A549 (cell line): Measurements from ENCODE around the gene PTRH1. TPM values are rescaled to one million over a fixed set of nuclear protein-coding genes. Genes with fewer than 3 reads are reported as not detected.

ENCODE experiments used
- ATAC-seq, 2 experiments: fragments of 200-7000 bp in 1 of 2; fragments of >200 bp in 1 of 2; cut with Nextera tagmentation in 1 of 2; cut with Tn5 transposase in 1 of 2; 3 replicates each; pipeline versions ENCODE4 v1.8.0 to v1.9.1; 2018 to 2020; ENCODE audit warnings: mild to moderate bottlenecking in 1 of 2, moderate library complexity in 1 of 2
- CTCF ChIA-PET: fragments of 300-600 bp; sonication (Branson Sonifier 250); formaldehyde crosslinking; extraction: SDS; loops from one replicate; lab custom pipeline; 2021; ENCODE audit warnings: antibody characterized with exemption, inconsistent platforms; lab: Yijun Ruan, JAX
- POLR2A ChIA-PET: fragments of 350-600 bp; formaldehyde crosslinking; extraction: SDS; loops from one replicate; lab custom pipeline; 2021; ENCODE audit warnings: antibody characterized with exemption, inconsistent platforms; lab: Yijun Ruan, JAX
- DNase-seq, 2 experiments: peaks; one replicate each; pipeline versions ENCODE4 v3.0.0 to v3.0.0-alpha.2; 2011 to 2016; ENCODE audit warnings: low read depth in 1 of 2, low spot score in 1 of 2
- FAIRE-seq: peaks from 2 replicates; lab custom pipeline; 2011; peaks lifted over from hg19 to GRCh38; lab: Jason Lieb, UNC
- H3K27ac ChIP-seq, 2 experiments: fragments of >200 bp; sonication (Bioruptor Twin); formaldehyde crosslinking; 3 replicates each; pipeline ENCODE4 v1.5.1; 2016 to 2017
- H3K4me1 ChIP-seq: fragments of >200 bp; sonication (Bioruptor Twin); formaldehyde crosslinking; 3 replicates; pipeline ENCODE4 v1.6.1; 2016
- H3K4me2 ChIP-seq: fragments of >200 bp; sonication (Bioruptor Twin); formaldehyde crosslinking; 3 replicates; pipeline ENCODE4 v1.6.1; 2016
- H3K4me3 ChIP-seq: fragments of >200 bp; sonication (Bioruptor Twin); formaldehyde crosslinking; 3 replicates; pipeline ENCODE4 v1.5.1; 2016
- H3K9me3 ChIP-seq: fragments of >200 bp; sonication (Bioruptor Twin); formaldehyde crosslinking; 3 replicates; pipeline ENCODE4 v1.6.1; 2016
- CBX8 ChIP-seq: fragments of 200-600 bp; sonication (generic); IDR thresholded peaks from 2 replicates; pipeline ENCODE4 v1.6.1; 2016
- CEBPB ChIP-seq, 2 experiments: fragments of >200 bp in 1 of 2; sonication (Bioruptor Twin) in 1 of 2; formaldehyde crosslinking in 1 of 2; IDR thresholded peaks; 2 replicates each; pipeline ENCODE4 v1.6.1; 2012 to 2016
- CHD4 ChIP-seq: fragments of 200-600 bp; sonication (generic); IDR thresholded peaks from 2 replicates; pipeline ENCODE4 v1.6.1; 2016; ENCODE audit warnings: antibody characterized with exemption, mild to moderate bottlenecking, borderline replicate concordance
- EHMT2 ChIP-seq: fragments of 200-600 bp; sonication (generic); IDR thresholded peaks from 2 replicates; pipeline ENCODE4 v1.6.1; 2016; ENCODE audit warnings: antibody characterized with exemption, low read depth, mild to moderate bottlenecking, moderate library complexity
- EP300 ChIP-seq, 2 experiments: fragments of >200 bp; sonication (Bioruptor Twin); formaldehyde crosslinking; IDR thresholded peaks; 2 replicates in 1 of 2; 3 replicates in 1 of 2; pipeline ENCODE4 v1.6.1; 2016 to 2017
- FOSB ChIP-seq: fragments of 250-450 bp; sonication (Bioruptor Pico); IDR thresholded peaks from 2 replicates; pipeline ENCODE4 v1.5.0; 2020; ENCODE audit warnings: mild to moderate bottlenecking, moderate library complexity
- FOSL2 ChIP-seq, 2 experiments: fragments of 450-650 bp in 1 of 2; fragments of >200 bp in 1 of 2; sonication (Bioruptor Twin) in 1 of 2; formaldehyde crosslinking; IDR thresholded peaks; 2 replicates each; pipeline versions ENCODE4 v1.5.0 to v1.6.1; 2016 to 2020; ENCODE audit warnings: mild to moderate bottlenecking in 1 of 2, moderate library complexity in 1 of 2
- HOXA7 ChIP-seq: fragments of 250-450 bp; sonication (Bioruptor Pico); IDR thresholded peaks from 2 replicates; pipeline ENCODE4 v1.5.0; 2020; ENCODE audit warnings: mild to moderate bottlenecking, moderate library complexity
- KDM1A ChIP-seq: fragments of 200-600 bp; sonication (generic); IDR thresholded peaks from 2 replicates; pipeline ENCODE4 v1.6.1; 2016; ENCODE audit warnings: low read depth, mild to moderate bottlenecking
- KDM5A ChIP-seq: fragments of 200-600 bp; sonication (generic); IDR thresholded peaks from 2 replicates; pipeline ENCODE4 v1.6.1; 2016; ENCODE audit warnings: antibody characterized with exemption, mild to moderate bottlenecking
- MAFK ChIP-seq: fragments of 450-650 bp; IDR thresholded peaks from 2 replicates; pipeline ENCODE4 v1.6.1; 2014; ENCODE audit not compliant: partially characterized antibody
- MAZ ChIP-seq: fragments of 150-350 bp; IDR thresholded peaks from 2 replicates; pipeline ENCODE4 v1.6.1; 2014; ENCODE audit warnings: antibody characterized with exemption, low read depth, low read length, borderline replicate concordance
- NFE2L2 ChIP-seq: fragments of 150-350 bp; conservative IDR thresholded peaks from 2 replicates; pipeline ENCODE4 v1.6.1; 2014; ENCODE audit warnings: low read length
- NR3C1 ChIP-seq: fragments of >200 bp; sonication (Bioruptor Twin); formaldehyde crosslinking; IDR thresholded peaks from 3 replicates; pipeline ENCODE4 v1.6.1; 2017
- PHF8 ChIP-seq: fragments of 200-600 bp; sonication (generic); IDR thresholded peaks from 2 replicates; pipeline ENCODE4 v1.6.1; 2016; ENCODE audit warnings: low read depth, mild to moderate bottlenecking, antibody characterized with exemption, moderate library complexity, borderline replicate concordance
- RCOR1 ChIP-seq: fragments of 150-350 bp; IDR thresholded peaks from 2 replicates; pipeline ENCODE4 v1.6.1; 2014; ENCODE audit warnings: antibody characterized with exemption, low read length, low read depth
- RFX5 ChIP-seq: fragments of 450-650 bp; IDR thresholded peaks from 2 replicates; pipeline ENCODE4 v1.7.1; 2014; ENCODE audit warnings: antibody characterized with exemption, mild to moderate bottlenecking, moderate library complexity
- RNF2 ChIP-seq: fragments of 200-600 bp; sonication (generic); IDR thresholded peaks from 2 replicates; pipeline ENCODE4 v1.6.1; 2016; ENCODE audit warnings: low read depth, mild to moderate bottlenecking, antibody characterized with exemption, moderate library complexity, borderline replicate concordance
- TFCP2L1 ChIP-seq: fragments of 250-450 bp; sonication (Bioruptor Pico); IDR thresholded peaks from 2 replicates; pipeline ENCODE4 v1.5.0; 2021; ENCODE audit warnings: mild to moderate bottlenecking
- ZFP36 ChIP-seq: fragments of 450-650 bp; IDR thresholded peaks from 2 replicates; pipeline ENCODE4 v1.6.1; 2014; ENCODE audit warnings: borderline replicate concordance; ENCODE audit not compliant: partially characterized antibody
- WGBS: methylation state at CpG from one replicate; pipeline ENCODE4 v1.1.6; 2017; ENCODE audit errors: missing lambda C conversion rate; 5-methylcytosine and 5-hydroxymethylcytosine counted together
- polyA plus RNA-seq, 4 experiments: library from polyadenylated mRNA; depleted of rRNA in 3 of 4; stranded (reverse); fragments of >200 nt; fragmentation: RNase III in 1 of 4; extraction: RNeasy Plus Mini Kit Qiagen cat#74134 plus additional on column Dnase treatment in 1 of 4; gene quantifications; 2 replicates in 3 of 4; 3 replicates in 1 of 4; pipeline ENCODE4 v1.2.3, GENCODE V29; 2011 to 2017
- TF ChIP-seq, protein P1 (sequence below): fragments of 200-600 bp; sonication (generic); IDR thresholded peaks from 2 replicates; pipeline ENCODE4 v1.6.1; 2016; ENCODE audit warnings: antibody characterized with exemption, mild to moderate bottlenecking, moderate library complexity

PTRH1 gene
- polyA plus RNA-seq, 2 of the 4 experiments (the other 2 are of a cell fraction), result 5.1 to 11.4 TPM

DNA sequence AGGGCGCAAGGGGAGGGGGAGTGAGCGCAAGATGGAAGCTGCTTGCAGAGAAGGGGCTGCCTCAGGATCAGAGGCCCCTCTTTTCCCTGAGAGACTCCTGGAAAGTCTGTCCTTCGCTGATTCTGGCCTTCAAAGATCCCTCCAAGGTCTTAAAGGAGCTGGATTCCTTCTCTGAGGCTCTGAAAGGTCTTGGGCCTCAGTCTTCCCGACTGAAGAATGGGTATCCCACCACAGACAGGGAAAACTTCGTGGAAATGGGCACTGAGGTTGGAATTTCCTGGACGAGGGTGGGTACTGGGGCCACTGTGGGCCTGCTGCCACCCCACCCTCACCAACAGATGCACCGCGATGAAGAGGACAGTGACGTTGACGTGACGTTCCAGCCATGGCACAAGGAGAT is 3.1 kb downstream of the PTRH1 start:
- CTCF ChIA-PET, result interaction anchor here (0.5 to 4.2 kb wide), 5 partner anchors 8 to 84 kb away, joined by 3 to 26 read pairs (median 3); partner anchors contain the start of genes CDK9 and TOR2A
- H3K9me3 ChIP-seq, result no peaks in the 10 kb centered on the region
- no peak overlapping the region for H3K4me3 ChIP-seq
- FAIRE-seq (no peak), DNase-seq (no peak), ATAC-seq (no peak)
- no peak overlapping the region for H3K4me2 ChIP-seq
- peaks cover 10% of the 10 kb centered on the region; the same call in 1 of the 3 replicates for H3K4me1 ChIP-seq
- WGBS, result 84% methylated on average over 11 of the region's 11 CpGs
- TF ChIP-seq NFE2L2, result no peak
- TF ChIP-seq KDM1A, result peak; percentile 34; the same call in 1 of the 2 replicates
- no peak for TF ChIP-seq CEBPB (IDR thresholded peaks at IDR 0.05)
- TF ChIP-seq, all 56 proteins: peak for 1
- H3K27ac ChIP-seq, result no peak overlapping the region
- POLR2A ChIA-PET, result no interaction called here

DNA sequence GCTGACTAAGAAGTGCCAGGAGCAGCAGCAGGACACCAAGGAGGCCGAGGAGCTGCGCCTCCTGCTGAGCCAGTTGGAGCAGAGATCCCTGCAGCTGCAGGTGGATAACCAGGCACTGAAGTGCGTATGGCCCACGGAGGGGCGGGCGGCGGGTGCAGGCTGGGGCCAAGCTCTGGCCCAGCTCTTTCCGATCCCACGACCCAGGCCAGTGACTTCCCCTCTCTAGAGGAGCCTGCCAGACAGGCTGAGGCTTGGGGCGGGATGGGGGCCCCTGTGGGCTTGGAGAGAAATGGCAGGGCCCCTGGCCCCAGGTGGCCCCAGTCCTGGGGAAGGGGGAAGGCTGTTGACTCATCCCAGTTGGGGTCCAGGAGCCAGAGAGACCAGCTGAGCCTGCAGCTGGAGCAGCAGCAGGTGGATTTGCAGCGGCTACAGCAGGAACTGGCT is 3.6 kb downstream of the PTRH1 start:
- Histone ChIP-seq H3K4me3 (no peak overlapping the region), H3K9me3 (no peaks in the 10 kb centered on the region), H3K4me1 (peaks cover 10% of the 10 kb centered on the region; the same call in 1 of the 3 replicates)
- FAIRE-seq, result no peak
- ATAC-seq, result no peak
- WGBS, result 89% methylated on average over 8 of the region's 11 CpGs
- POLR2A ChIA-PET, result no interaction called here
- no peak for TF ChIP-seq FOSL2 (IDR thresholded peaks at IDR 0.05)
- no peak for TF ChIP-seq FOSL2 (CRISPR knock-in tag; IDR thresholded peaks at IDR 0.05)
- TF ChIP-seq, all 56 proteins: peak for 0
- CTCF ChIA-PET, result interaction anchor here (0.5 to 4.2 kb wide), 6 partner anchors 8 to 89 kb away, joined by 3 to 26 read pairs (median 4); partner anchors contain the start of genes CDK9 and TOR2A
- Histone ChIP-seq H3K4me2 (no peak overlapping the region), H3K27ac (no peak overlapping the region)
- DNase-seq, result no peak

DNA sequence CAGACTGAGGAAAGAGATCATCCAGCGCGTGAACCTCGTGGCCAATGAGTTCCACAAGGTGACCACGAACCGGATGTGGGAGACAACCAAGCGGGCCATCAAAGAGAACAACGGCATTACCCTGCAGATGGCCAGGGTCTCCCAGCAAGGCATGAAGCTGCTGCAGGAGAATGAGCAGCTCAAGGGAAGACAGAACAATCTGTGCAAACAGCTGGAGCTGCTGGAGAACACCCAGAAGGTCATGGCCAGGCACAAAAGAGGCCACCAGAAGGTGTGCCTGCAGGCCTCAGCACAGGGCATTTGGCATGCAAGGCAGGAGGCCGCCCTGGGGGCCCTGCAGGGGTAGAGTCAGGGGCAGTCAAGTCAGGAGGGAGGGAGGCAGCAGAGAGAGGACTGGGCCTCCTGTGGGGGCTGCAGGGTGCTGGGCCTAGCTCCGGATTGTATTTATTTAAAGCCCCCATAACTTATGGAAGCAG is 4.2 kb downstream of the PTRH1 start:
- no peak overlapping the region for H3K4me2 ChIP-seq
- no peaks in the 10 kb centered on the region for H3K9me3 ChIP-seq
- DNase-seq, result no peak
- no peak for TF ChIP-seq FOSB (CRISPR knock-in tag)
- no peak for TF ChIP-seq NFE2L2
- no peak for TF ChIP-seq PHF8
- no peak for TF ChIP-seq CHD4
- TF ChIP-seq MAZ, result no peak
- no peak for TF ChIP-seq CEBPB (IDR thresholded peaks at IDR 0.05)
- WGBS, result 89% methylated on average over 9 of the region's 9 CpGs
- ChIA-PET POLR2A (no interaction called here), CTCF (interaction anchor here (0.5 to 4.2 kb wide), 6 partner anchors 14 to 159 kb away, joined by 3 to 26 read pairs (median 4); partner anchors contain the start of genes CDK9 and TOR2A)
- H3K4me3 ChIP-seq, result no peak overlapping the region
- no peak for FAIRE-seq
- no peak overlapping the region for H3K27ac ChIP-seq
- H3K4me1 ChIP-seq, result peaks cover 9% of the 10 kb centered on the region; the same call in 1 of the 3 replicates
- no peak for ATAC-seq

DNA sequence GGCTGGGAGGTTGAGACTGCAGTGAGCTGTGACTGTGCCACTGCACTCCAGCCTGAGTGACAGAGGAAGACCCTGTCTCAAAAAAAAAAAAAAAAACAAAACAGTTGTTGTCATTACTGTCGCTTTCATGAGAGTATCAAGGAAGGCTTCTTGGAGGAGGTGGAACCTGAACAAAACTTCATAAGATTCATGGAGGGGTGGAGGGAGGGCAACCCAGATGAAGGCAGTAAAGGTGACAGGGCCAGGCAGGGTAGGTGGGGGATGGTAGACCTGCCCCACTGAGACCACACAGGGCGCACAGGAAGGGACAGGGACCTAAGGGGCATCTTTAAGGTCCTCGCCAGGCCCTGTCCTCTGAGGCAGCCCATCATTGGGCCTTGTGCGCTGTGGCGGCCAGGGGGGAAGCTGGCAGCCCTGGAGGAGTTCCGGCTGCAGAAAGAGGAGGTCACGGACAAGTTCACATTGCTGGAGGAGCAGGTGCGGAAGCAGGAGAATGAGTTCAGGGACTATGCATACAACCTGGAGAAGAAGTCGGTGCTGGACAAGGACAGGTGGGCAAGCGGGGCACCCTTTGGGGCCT is 5.2 kb downstream of the PTRH1 start:
- CTCF ChIA-PET, result interaction anchor here (1.4 to 4.2 kb wide), 4 partner anchors 14 to 211 kb away, joined by 3 to 26 read pairs (median 4); partner anchors contain the start of gene TOR2A
- Histone ChIP-seq H3K4me2 (no peak overlapping the region), H3K4me3 (no peak overlapping the region)
- FAIRE-seq, result no peak
- TF ChIP-seq ZFP36 (peak; percentile 53), CHD4 (no peak), EHMT2 (no peak), CBX8 (no peak)
- TF ChIP-seq, all 56 proteins: peak for 1
- H3K9me3 ChIP-seq, result no peaks in the 10 kb centered on the region
- POLR2A ChIA-PET, result no interaction called here
- ATAC-seq, result no peak
- 92% methylated on average over 10 of the region's 10 CpGs for WGBS
- peaks cover 6% of the 10 kb centered on the region; the same call in 1 of the 3 replicates for H3K4me1 ChIP-seq
- no peak for DNase-seq
- H3K27ac ChIP-seq, result no peak overlapping the region

DNA sequence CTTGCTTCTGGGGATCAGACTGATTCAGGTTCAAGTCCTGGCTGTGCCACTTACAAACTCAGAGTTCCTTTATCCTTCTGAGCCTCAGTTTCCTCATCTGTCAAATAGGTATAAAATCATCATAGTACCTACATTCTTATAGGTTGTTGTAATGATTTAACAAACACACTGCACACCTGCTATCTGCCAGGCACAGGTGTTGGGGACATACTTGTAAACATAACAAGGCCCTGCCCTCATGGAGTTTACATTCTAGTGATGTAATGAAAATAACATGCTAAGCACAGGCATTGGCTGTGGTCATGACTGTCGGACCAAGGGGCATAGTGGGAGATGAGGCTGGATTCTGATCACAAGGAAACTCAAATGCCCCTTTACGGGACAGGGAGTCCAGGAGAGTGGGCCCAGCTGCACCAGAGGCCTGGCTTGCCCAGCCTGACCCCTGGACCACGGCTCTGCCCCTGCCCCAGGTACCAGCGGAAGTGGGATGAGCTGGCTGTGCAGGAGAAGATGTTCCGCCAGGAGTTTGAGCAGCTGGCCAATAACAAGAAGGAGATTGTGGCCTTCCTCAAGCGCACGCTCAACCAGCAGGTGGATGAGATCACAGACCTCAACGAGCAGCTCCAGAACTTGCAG is 6.4 kb downstream of the PTRH1 start:
- 91% methylated on average over 8 of the region's 8 CpGs for WGBS
- TF ChIP-seq EHMT2 (no peak), FOSB (CRISPR knock-in tag) (no peak), TFCP2L1 (no peak), RCOR1 (no peak), NR3C1 (no peak), MAFK (no peak), RNF2 (no peak), HOXA7 (no peak), KDM5A (no peak), EP300 (IDR thresholded peaks at IDR 0.05) (no peak), CBX8 (no peak), CEBPB (IDR thresholded peaks at IDR 0.05) (no peak), RFX5 (no peak)
- TF ChIP-seq, protein P1, sequence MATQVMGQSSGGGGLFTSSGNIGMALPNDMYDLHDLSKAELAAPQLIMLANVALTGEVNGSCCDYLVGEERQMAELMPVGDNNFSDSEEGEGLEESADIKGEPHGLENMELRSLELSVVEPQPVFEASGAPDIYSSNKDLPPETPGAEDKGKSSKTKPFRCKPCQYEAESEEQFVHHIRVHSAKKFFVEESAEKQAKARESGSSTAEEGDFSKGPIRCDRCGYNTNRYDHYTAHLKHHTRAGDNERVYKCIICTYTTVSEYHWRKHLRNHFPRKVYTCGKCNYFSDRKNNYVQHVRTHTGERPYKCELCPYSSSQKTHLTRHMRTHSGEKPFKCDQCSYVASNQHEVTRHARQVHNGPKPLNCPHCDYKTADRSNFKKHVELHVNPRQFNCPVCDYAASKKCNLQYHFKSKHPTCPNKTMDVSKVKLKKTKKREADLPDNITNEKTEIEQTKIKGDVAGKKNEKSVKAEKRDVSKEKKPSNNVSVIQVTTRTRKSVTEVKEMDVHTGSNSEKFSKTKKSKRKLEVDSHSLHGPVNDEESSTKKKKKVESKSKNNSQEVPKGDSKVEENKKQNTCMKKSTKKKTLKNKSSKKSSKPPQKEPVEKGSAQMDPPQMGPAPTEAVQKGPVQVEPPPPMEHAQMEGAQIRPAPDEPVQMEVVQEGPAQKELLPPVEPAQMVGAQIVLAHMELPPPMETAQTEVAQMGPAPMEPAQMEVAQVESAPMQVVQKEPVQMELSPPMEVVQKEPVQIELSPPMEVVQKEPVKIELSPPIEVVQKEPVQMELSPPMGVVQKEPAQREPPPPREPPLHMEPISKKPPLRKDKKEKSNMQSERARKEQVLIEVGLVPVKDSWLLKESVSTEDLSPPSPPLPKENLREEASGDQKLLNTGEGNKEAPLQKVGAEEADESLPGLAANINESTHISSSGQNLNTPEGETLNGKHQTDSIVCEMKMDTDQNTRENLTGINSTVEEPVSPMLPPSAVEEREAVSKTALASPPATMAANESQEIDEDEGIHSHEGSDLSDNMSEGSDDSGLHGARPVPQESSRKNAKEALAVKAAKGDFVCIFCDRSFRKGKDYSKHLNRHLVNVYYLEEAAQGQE, result no peak

More for the DNA sequence above, 6.4 kb downstream of the PTRH1 start:
- Histone ChIP-seq H3K9me3 (no peaks in the 10 kb centered on the region), H3K4me3 (no peak overlapping the region), H3K27ac (no peak overlapping the region), H3K4me2 (no peak overlapping the region), H3K4me1 (peaks cover under 1% of the 10 kb centered on the region; the same call in 1 of the 3 replicates)
- POLR2A ChIA-PET, result no interaction called here
- DNase-seq, result no peak
- ATAC-seq, result no peak
- FAIRE-seq, result no peak
- CTCF ChIA-PET, result interaction anchor here (0.9 to 4.2 kb wide), 2 partner anchors 26 to 120 kb away, joined by 3 to 26 read pairs; partner anchors contain the start of gene TOR2A
